Panc1 (cell line): Measurements from ENCODE around the gene ARHGEF39.

Experiments
- POLR2AphosphoS5 ChIP-seq: IDR thresholded peaks from 2 replicates; pipeline ENCODE4 v1.6.1; 2012; ENCODE audit warnings: mild to moderate bottlenecking, low read depth, low read length, moderate library complexity
- TCF7L2 ChIP-seq: IDR thresholded peaks from 2 replicates; pipeline ENCODE4 v1.6.1; 2011; ENCODE audit warnings: mild to moderate bottlenecking, low read depth, low read length, inconsistent platforms
- TF ChIP-seq, protein P1 (sequence below): fragments of 450-650 bp; IDR thresholded peaks from 2 replicates; pipeline ENCODE4 v1.5.1; 2017; ENCODE audit warnings: mild to moderate bottlenecking
- TF ChIP-seq, protein P2 (sequence below), 2 experiments: IDR thresholded peaks; 2 replicates each; pipeline ENCODE4 v1.6.1; 2011 to 2012; ENCODE audit warnings: low read depth in 2 of 2, control low read depth in 1 of 2, low read length in 1 of 2, mild to moderate bottlenecking in 1 of 2, moderate library complexity in 1 of 2; ENCODE audit not compliant: insufficient read depth in 1 of 2

DNA sequence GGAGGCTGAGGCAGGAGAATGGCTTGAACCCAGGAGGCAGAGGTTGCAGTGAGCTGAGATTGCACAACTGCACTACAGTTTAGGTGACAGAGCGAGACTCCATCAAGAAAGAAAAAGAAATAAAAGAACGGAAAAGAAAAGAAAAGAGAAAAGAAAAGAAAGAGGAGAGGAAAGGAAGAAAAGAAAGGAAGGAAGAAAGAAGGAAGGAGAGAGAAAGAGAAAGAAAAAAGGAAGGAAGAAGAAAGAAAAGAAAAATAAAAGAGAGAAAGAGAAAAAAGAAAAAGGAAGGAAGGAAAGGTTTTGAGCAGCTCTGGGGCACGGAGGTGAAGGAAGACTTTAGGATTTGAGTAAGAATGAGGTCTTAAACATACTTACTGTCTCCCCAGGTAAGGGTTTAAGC, 48.6 kb upstream of the ARHGEF39 start:
- TF ChIP-seq, protein P1, sequence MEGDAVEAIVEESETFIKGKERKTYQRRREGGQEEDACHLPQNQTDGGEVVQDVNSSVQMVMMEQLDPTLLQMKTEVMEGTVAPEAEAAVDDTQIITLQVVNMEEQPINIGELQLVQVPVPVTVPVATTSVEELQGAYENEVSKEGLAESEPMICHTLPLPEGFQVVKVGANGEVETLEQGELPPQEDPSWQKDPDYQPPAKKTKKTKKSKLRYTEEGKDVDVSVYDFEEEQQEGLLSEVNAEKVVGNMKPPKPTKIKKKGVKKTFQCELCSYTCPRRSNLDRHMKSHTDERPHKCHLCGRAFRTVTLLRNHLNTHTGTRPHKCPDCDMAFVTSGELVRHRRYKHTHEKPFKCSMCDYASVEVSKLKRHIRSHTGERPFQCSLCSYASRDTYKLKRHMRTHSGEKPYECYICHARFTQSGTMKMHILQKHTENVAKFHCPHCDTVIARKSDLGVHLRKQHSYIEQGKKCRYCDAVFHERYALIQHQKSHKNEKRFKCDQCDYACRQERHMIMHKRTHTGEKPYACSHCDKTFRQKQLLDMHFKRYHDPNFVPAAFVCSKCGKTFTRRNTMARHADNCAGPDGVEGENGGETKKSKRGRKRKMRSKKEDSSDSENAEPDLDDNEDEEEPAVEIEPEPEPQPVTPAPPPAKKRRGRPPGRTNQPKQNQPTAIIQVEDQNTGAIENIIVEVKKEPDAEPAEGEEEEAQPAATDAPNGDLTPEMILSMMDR: no peak
- no peak for TF ChIP-seq POLR2AphosphoS5
- TF ChIP-seq TCF7L2: no peak
- TF ChIP-seq, protein P2, sequence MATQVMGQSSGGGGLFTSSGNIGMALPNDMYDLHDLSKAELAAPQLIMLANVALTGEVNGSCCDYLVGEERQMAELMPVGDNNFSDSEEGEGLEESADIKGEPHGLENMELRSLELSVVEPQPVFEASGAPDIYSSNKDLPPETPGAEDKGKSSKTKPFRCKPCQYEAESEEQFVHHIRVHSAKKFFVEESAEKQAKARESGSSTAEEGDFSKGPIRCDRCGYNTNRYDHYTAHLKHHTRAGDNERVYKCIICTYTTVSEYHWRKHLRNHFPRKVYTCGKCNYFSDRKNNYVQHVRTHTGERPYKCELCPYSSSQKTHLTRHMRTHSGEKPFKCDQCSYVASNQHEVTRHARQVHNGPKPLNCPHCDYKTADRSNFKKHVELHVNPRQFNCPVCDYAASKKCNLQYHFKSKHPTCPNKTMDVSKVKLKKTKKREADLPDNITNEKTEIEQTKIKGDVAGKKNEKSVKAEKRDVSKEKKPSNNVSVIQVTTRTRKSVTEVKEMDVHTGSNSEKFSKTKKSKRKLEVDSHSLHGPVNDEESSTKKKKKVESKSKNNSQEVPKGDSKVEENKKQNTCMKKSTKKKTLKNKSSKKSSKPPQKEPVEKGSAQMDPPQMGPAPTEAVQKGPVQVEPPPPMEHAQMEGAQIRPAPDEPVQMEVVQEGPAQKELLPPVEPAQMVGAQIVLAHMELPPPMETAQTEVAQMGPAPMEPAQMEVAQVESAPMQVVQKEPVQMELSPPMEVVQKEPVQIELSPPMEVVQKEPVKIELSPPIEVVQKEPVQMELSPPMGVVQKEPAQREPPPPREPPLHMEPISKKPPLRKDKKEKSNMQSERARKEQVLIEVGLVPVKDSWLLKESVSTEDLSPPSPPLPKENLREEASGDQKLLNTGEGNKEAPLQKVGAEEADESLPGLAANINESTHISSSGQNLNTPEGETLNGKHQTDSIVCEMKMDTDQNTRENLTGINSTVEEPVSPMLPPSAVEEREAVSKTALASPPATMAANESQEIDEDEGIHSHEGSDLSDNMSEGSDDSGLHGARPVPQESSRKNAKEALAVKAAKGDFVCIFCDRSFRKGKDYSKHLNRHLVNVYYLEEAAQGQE (IDR thresholded peaks at IDR 0.05; ENCODE audit: insufficient read depth in 1 of 2, low read depth in 2 of 2, low read length in 1 of 2): no peak
